ENCODE measurements around the gene ZNF431.
A peak's percentile ranks its signal among the peaks of the same experiment; 100 is the strongest.
"Not testable (repeated sequence)": the region's sequence is repeated elsewhere in the genome, so short reads cannot be mapped to it uniquely, and the experiment has no call there.

The ZNF431 gene

GRCh38 chr19:21143428-21143827 lies 1.6 kb downstream of the ZNF431 start:
- intact Hi-C loops (cut with DNase I), result no loop called here

GRCh38 chr19:21143854-21144253 lies 2.0 kb downstream of the ZNF431 start:
- no peak for DNase-seq
- intact Hi-C loops (cut with DNase I), result no loop called here

More at GRCh38 chr19:21143428-21143827, 1.6 kb downstream of the ZNF431 start:
- no peak for DNase-seq

GRCh38 chr19:21147540-21147939 lies 5.7 kb downstream of the ZNF431 start:
- DNase-seq, result no peak
- intact Hi-C loops (cut with DNase I), result no loop called here

GRCh38 chr19:21148681-21149080 lies 6.8 kb downstream of the ZNF431 start:
- intact Hi-C loops (cut with DNase I), result no loop called here
- no peak for DNase-seq

- intact Hi-C loops (cut with DNase I), result no loop called here
- no peak for DNase-seq
Measured at GRCh38 chr19:21149877-21150276, 8.0 kb downstream of the ZNF431 start.

GRCh38 chr19:21151460-21151859 lies 9.6 kb downstream of the ZNF431 start:
- intact Hi-C loops (cut with DNase I), result no loop called here
- no peak for DNase-seq

- intact Hi-C loops (cut with DNase I), result no loop called here
- DNase-seq, result no peak
Measured at GRCh38 chr19:21158523-21159135, 16.8 kb downstream of the ZNF431 start.

GRCh38 chr19:21164541-21164940 lies 22.7 kb downstream of the ZNF431 start:
- intact Hi-C loops (cut with DNase I), result no loop called here
- no peak for DNase-seq

- no peak for DNase-seq
- intact Hi-C loops (cut with DNase I), result no loop called here
Measured at GRCh38 chr19:21166436-21166835, 24.6 kb downstream of the ZNF431 start.

GRCh38 chr19:21197590-21198295 lies 55.9 kb downstream of the ZNF431 start:
- DNase-seq, result no peak
- intact Hi-C loops (cut with DNase I), result no loop called here

GRCh38 chr19:21202865-21203494 lies 61.1 kb downstream of the ZNF431 start:
- intact Hi-C loops (cut with DNase I), result loop anchor here (2.0 kb wide), 1 partner anchor 280 kb away; no protein-coding TSS in a partner anchor

GRCh38 chr19:21210037-21210621 lies 68.3 kb downstream of the ZNF431 start:
- intact Hi-C loops (cut with DNase I), result no loop called here
- DNase-seq, result no peak

More at GRCh38 chr19:21202865-21203494, 61.1 kb downstream of the ZNF431 start:
- DNase-seq, result peak in 3 of 10 donors; percentile 3 to 30 (median 24)

- intact Hi-C loops (cut with DNase I), result no loop called here
- DNase-seq, result no peak
Measured at GRCh38 chr19:21221693-21222092, 79.9 kb downstream of the ZNF431 start.

GRCh38 chr19:21229938-21230337 lies 88.1 kb downstream of the ZNF431 start:
- intact Hi-C loops (cut with DNase I); DNase-seq: not testable (repeated sequence)

GRCh38 chr19:21233691-21234090 lies 91.9 kb downstream of the ZNF431 start:
- intact Hi-C loops (cut with DNase I), result no loop called here
- DNase-seq, result no peak

GRCh38 chr19:21236751-21237150 lies 94.9 kb downstream of the ZNF431 start:
- intact Hi-C loops (cut with DNase I); DNase-seq: not testable (repeated sequence)

GRCh38 chr19:21238670-21239069 lies 96.8 kb downstream of the ZNF431 start:
- intact Hi-C loops (cut with DNase I), result no loop called here
- DNase-seq, result no peak
